Keratinocyte (primary cell): ENCODE data around the gene TNPO2. TPM values are rescaled to one million over a fixed set of nuclear protein-coding genes. Genes with fewer than 3 reads are reported as not detected.

Source experiments
- DNase-seq: peaks from one replicate; pipeline ENCODE4 v3.0.0-alpha.2; 2011; ENCODE audit warnings: low read depth, missing footprints, low spot score
- FAIRE-seq: peaks from 2 replicates; lab custom pipeline; 2011; peaks lifted over from hg19 to GRCh38; lab: Jason Lieb, UNC
- H2AFZ ChIP-seq: 2 replicates; pipeline ENCODE4 v1.6.0; 2012; ENCODE audit warnings: low read length, control low read depth, inconsistent platforms; ENCODE audit not compliant: control insufficient read depth
- H3K27ac ChIP-seq: 2 replicates; pipeline ENCODE4 v1.5.1; 2011; ENCODE audit warnings: low read length; ENCODE audit not compliant: control insufficient read depth, insufficient read depth
- H3K27me3 ChIP-seq: 3 replicates; pipeline ENCODE4 v1.6.0; 2011; ENCODE audit warnings: low read length; ENCODE audit not compliant: control insufficient read depth, insufficient read depth; ENCODE audit errors: extremely low read depth
- H3K36me3 ChIP-seq, 2 experiments: 2 replicates in 1 of 2; 3 replicates in 1 of 2; pipeline ENCODE4 v1.5.1; 2011; ENCODE audit warnings: low read length in 2 of 2, mild to moderate bottlenecking in 1 of 2; ENCODE audit not compliant: control insufficient read depth in 2 of 2, insufficient read depth in 2 of 2; ENCODE audit errors: extremely low read depth in 1 of 2
- H3K4me1 ChIP-seq: 3 replicates; pipeline ENCODE4 v1.5.1; 2011; ENCODE audit warnings: low read length; ENCODE audit not compliant: control insufficient read depth, insufficient read depth; ENCODE audit errors: extremely low read depth
- H3K4me2 ChIP-seq: 3 replicates; pipeline ENCODE4 v1.6.0; 2011; ENCODE audit warnings: low read depth, low read length; ENCODE audit not compliant: control insufficient read depth, insufficient read depth; ENCODE audit errors: extremely low read depth
- H3K4me3 ChIP-seq, 3 experiments: fragments of 200-600 bp in 1 of 3; sonication (generic) in 1 of 3; 2 replicates in 2 of 3; 3 replicates in 1 of 3; pipeline ENCODE4 v1.5.1; 2011 to 2016; ENCODE audit warnings: low read length in 3 of 3, mild to moderate bottlenecking in 3 of 3, control low read depth in 2 of 3, inconsistent platforms in 1 of 3, low read depth in 1 of 3, mixed read lengths in 1 of 3, mixed run types in 1 of 3, moderate library complexity in 1 of 3; ENCODE audit not compliant: control insufficient read depth in 2 of 3, insufficient read depth in 2 of 3; ENCODE audit errors: extremely low read depth in 1 of 3
- H3K79me2 ChIP-seq: 2 replicates; pipeline ENCODE4 v1.6.0; 2012; ENCODE audit warnings: low read length; ENCODE audit not compliant: control insufficient read depth, insufficient read depth
- H3K9ac ChIP-seq: 3 replicates; pipeline ENCODE4 v1.6.0; 2011; ENCODE audit warnings: low read length; ENCODE audit not compliant: control insufficient read depth, insufficient read depth; ENCODE audit errors: extremely low read depth
- H3K9me1 ChIP-seq: 3 replicates; pipeline ENCODE4 v1.6.0; 2011; ENCODE audit warnings: low read length; ENCODE audit not compliant: control insufficient read depth, insufficient read depth; ENCODE audit errors: extremely low read depth
- H3K9me3 ChIP-seq: 2 replicates; pipeline ENCODE4 v1.5.1; 2012; ENCODE audit warnings: low read depth, low read length; ENCODE audit not compliant: control insufficient read depth
- H4K20me1 ChIP-seq: 3 replicates; pipeline ENCODE4 v1.6.0; 2011; ENCODE audit warnings: low read length; ENCODE audit not compliant: control insufficient read depth, insufficient read depth; ENCODE audit errors: extremely low read depth
- EZH2 ChIP-seq: IDR thresholded peaks from one replicate; pipeline ENCODE4 v1.6.1; 2012; ENCODE audit warnings: inconsistent platforms, mild to moderate bottlenecking, low read length, moderate library complexity
- dilution Hi-C: fragments of 300-500 bp; cut with MboI; formaldehyde crosslinking; loops from one replicate; pipeline ENCODE4 v1.7.0; 2020; ENCODE audit warnings: low sequenced_read_pairs; ENCODE audit not compliant: extremely low pct_ligation_motif_present
- polyA plus RNA-seq, 5 experiments: library from polyadenylated mRNA; depleted of rRNA in 3 of 5; stranded (reverse) in 3 of 5; stranded (forward) in 1 of 5; unstranded in 1 of 5; fragments of >200 nt; gene quantifications; 1 replicate in 1 of 5; 2 replicates in 3 of 5; 3 replicates in 1 of 5; pipeline versions ENCODE4 v1.2.1 to v1.2.3, GENCODE V29; 2011 to 2012; ENCODE audit warnings: missing spikeins in 2 of 5, low read depth in 1 of 5, low replicate concordance in 1 of 5
- TF ChIP-seq, protein P1 (sequence below), 3 experiments: IDR thresholded peaks in 1 of 3; conservative IDR thresholded peaks in 1 of 3; optimal IDR thresholded peaks in 1 of 3; 2 replicates in 2 of 3; 3 replicates in 1 of 3; pipeline versions ENCODE3 to v1.5.1; 2011; ENCODE audit warnings: low read length in 3 of 3, mild to moderate bottlenecking in 3 of 3, moderate library complexity in 2 of 3, control low read depth in 1 of 3, inconsistent platforms in 1 of 3; ENCODE audit not compliant: insufficient read depth in 2 of 3; ENCODE audit errors: extremely low read depth in 1 of 3

TNPO2 gene
- polyA plus RNA-seq, 1 donor (not counting 4 experiments of a cell fraction or from before 2014, with no cell fraction given), result 75.3 TPM

DNA sequence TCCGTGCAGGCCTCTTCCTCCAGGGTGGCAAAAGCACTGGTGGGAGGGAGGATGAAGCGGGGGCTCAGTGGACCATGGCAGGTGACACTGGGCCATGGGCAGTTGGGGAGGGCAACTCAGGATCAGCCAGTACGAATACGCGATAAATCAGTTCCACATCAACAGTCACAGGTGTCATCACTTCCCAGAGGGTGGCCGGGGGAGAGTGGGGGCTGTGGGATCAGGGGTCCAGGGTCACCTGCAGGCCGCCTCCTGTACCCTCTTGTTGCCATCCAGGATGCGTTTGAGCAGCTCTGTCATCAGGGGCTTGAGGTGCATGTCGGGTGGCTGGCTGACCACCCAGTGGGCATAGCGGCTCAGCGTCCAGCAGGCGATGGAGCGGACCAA, 17.4 kb downstream of the TNPO2 start:
- FAIRE-seq, result no peak

DNA sequence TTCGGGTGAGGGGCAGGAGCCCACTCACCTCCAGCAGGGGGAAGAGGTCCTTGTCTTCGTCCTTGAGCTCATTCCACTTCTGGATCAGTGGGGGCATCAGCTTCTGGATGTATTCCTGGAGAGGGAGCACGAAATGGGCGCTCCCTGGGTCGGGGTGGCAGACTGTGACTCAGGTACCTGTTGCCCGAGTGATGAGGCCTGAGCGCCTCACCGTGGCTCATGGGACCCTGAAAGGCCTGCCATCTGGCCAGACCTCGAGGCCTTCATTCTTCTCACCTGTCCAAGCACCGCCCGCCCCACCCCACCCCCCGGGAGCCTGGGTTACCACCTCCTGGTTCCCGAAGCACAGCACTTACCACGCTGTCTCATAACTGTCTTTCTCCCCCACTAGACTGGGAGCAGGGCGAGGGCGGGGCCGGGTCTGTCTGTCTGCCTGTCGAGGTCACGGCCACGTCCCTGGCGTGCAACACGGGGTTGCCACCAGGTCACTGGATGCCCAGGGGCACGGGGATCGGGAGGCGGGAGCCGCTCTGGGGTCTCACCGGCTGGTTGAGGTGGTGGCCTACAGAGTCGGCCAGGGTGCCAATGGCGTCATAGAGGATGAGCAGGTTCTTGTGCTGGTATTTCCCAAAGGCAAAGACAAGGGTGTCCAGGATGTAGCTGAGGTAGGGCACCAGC, 17.9 kb downstream of the TNPO2 start:
- no peak overlapping the region for H2AFZ ChIP-seq
- H3K4me3 ChIP-seq, result no peak overlapping the region
- TF ChIP-seq, protein P1, sequence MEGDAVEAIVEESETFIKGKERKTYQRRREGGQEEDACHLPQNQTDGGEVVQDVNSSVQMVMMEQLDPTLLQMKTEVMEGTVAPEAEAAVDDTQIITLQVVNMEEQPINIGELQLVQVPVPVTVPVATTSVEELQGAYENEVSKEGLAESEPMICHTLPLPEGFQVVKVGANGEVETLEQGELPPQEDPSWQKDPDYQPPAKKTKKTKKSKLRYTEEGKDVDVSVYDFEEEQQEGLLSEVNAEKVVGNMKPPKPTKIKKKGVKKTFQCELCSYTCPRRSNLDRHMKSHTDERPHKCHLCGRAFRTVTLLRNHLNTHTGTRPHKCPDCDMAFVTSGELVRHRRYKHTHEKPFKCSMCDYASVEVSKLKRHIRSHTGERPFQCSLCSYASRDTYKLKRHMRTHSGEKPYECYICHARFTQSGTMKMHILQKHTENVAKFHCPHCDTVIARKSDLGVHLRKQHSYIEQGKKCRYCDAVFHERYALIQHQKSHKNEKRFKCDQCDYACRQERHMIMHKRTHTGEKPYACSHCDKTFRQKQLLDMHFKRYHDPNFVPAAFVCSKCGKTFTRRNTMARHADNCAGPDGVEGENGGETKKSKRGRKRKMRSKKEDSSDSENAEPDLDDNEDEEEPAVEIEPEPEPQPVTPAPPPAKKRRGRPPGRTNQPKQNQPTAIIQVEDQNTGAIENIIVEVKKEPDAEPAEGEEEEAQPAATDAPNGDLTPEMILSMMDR (optimal IDR thresholded peaks at IDR 0.05 in 1 of 3, IDR thresholded peaks at IDR 0.05 in 1 of 3, conservative IDR thresholded peaks at IDR 0.05 in 1 of 3; ENCODE audit: extremely low read depth in 1 of 3, insufficient read depth in 2 of 3, low read length in 3 of 3), result no peak
- no peak for TF ChIP-seq EZH2
- no peak overlapping the region for H3K4me2 ChIP-seq
- no peaks in the 10 kb centered on the region for H4K20me1 ChIP-seq
- peaks cover 51 to 59% of the 10 kb centered on the region in 2 experiments for H3K36me3 ChIP-seq
- no peaks in the 10 kb centered on the region for H3K9me3 ChIP-seq
- H3K9ac ChIP-seq, result no peak overlapping the region
- H3K9me1 ChIP-seq, result no peaks in the 10 kb centered on the region
- FAIRE-seq (no peak), DNase-seq (no peak)
- no peaks in the 10 kb centered on the region for H3K27me3 ChIP-seq
- peaks cover 9% of the 10 kb centered on the region for H3K79me2 ChIP-seq
- dilution Hi-C loops, result no loop called here
- no peaks in the 10 kb centered on the region for H3K4me1 ChIP-seq
- no peak overlapping the region for H3K27ac ChIP-seq

More for the DNA sequence above, 17.4 kb downstream of the TNPO2 start:
- Histone ChIP-seq H3K4me3 (no peak overlapping the region), H3K4me2 (no peak overlapping the region), H3K27me3 (no peaks in the 10 kb centered on the region), H3K4me1 (no peaks in the 10 kb centered on the region), H3K79me2 (peaks cover 10% of the 10 kb centered on the region), H3K9me3 (no peaks in the 10 kb centered on the region), H2AFZ (no peak overlapping the region), H4K20me1 (no peaks in the 10 kb centered on the region), H3K9ac (no peak overlapping the region), H3K36me3 (peaks cover 47 to 63% of the 10 kb centered on the region in 2 experiments), H3K9me1 (no peaks in the 10 kb centered on the region), H3K27ac (no peak overlapping the region)
- dilution Hi-C loops, result no loop called here
- TF ChIP-seq EZH2, result no peak
- TF ChIP-seq, protein P1 (optimal IDR thresholded peaks at IDR 0.05 in 1 of 3, IDR thresholded peaks at IDR 0.05 in 1 of 3, conservative IDR thresholded peaks at IDR 0.05 in 1 of 3; ENCODE audit: extremely low read depth in 1 of 3, insufficient read depth in 2 of 3, low read length in 3 of 3), result no peak
- no peak for DNase-seq
